Measurements from ENCODE around the gene METRNL.
A peak's percentile ranks its signal among the peaks of the same experiment; 100 is the strongest.
"Not testable (repeated sequence)": the region's sequence is repeated elsewhere in the genome, so short reads cannot be mapped to it uniquely, and the experiment has no call there.

The METRNL gene

GRCh38 chr17:83062818-83063671 is 16.4 kb upstream of the METRNL start:
- Histone ChIP-seq H3K27ac (ENCODE audit: insufficient read depth in 1 of 2, low read depth in 1 of 2, low read length in 2 of 2, poor library complexity in 1 of 2, severe bottlenecking in 2 of 2) (no peak overlapping the region), H3K27me3 (replicated peaks in 2 of 5; ENCODE audit: control insufficient read depth in 4 of 5, insufficient read depth in 5 of 5, low read length in 4 of 5) (no peaks in the 10 kb centered on the region), H3K36me3 (ENCODE audit: control insufficient read depth in 4 of 4, insufficient read depth in 4 of 4, low read length in 3 of 4) (no peaks in the 10 kb centered on the region), H3K9me3 (ENCODE audit: control extremely low read depth in 1 of 5, control insufficient read depth in 4 of 5, insufficient read depth in 2 of 5, low read depth in 1 of 5, low read length in 4 of 5) (no peaks in the 10 kb centered on the region), H3K4me3 (ENCODE audit: control insufficient read depth in 1 of 7, extremely low read depth in 1 of 7, insufficient read depth in 4 of 7, low read depth in 2 of 7, low read length in 6 of 7) (peak overlapping the region in 1 of 7 experiments; percentile 8), H3K4me1 (ENCODE audit: control extremely low read depth in 1 of 4, control insufficient read depth in 4 of 4, insufficient read depth in 4 of 4, low read length in 3 of 4) (peaks cover 0 to 28% (median 21%) of the 10 kb centered on the region in 4 experiments)
- 78% methylated on average over 24 of the region's 30 CpGs for WGBS (ENCODE audit: insufficient coverage)
- POLR2A ChIA-PET: interaction anchor here (0.7 kb wide), 1 partner anchor 16 kb away, joined by 3 read pairs; the partner anchor contains the start of gene METRNL
- CTCF ChIA-PET: interaction anchor here (0.8 to 1.8 kb wide), 4 partner anchors 9 to 186 kb away, joined by 3 to 5 read pairs (median 3); no protein-coding TSS in a partner anchor
- no peak for DNase-seq

- ChIA-PET CTCF (interaction anchor here (0.8 kb wide), 1 partner anchor 188 kb away, joined by 3 read pairs; no protein-coding TSS in a partner anchor), POLR2A (no interaction called here)
- no peaks in the 10 kb centered on the region for H3K9me3 ChIP-seq (ENCODE audit: control extremely low read depth in 1 of 5, control insufficient read depth in 4 of 5, insufficient read depth in 2 of 5, low read depth in 1 of 5, low read length in 4 of 5)
- H3K27me3 ChIP-seq (replicated peaks in 2 of 5; ENCODE audit: control insufficient read depth in 4 of 5, insufficient read depth in 5 of 5, low read length in 4 of 5): no peaks in the 10 kb centered on the region
- H3K4me3 ChIP-seq (ENCODE audit: control insufficient read depth in 1 of 7, extremely low read depth in 1 of 7, insufficient read depth in 4 of 7, low read depth in 2 of 7, low read length in 6 of 7): no peak overlapping the region
- DNase-seq: no peak
- 97% methylated on average over 13 of the region's 18 CpGs for WGBS (ENCODE audit: insufficient coverage)
- H3K4me1 ChIP-seq (ENCODE audit: control extremely low read depth in 1 of 4, control insufficient read depth in 4 of 4, insufficient read depth in 4 of 4, low read length in 3 of 4): peaks cover 0 to 33% (median 27%) of the 10 kb centered on the region in 4 experiments
- H3K27ac ChIP-seq (ENCODE audit: insufficient read depth in 1 of 2, low read depth in 1 of 2, low read length in 2 of 2, poor library complexity in 1 of 2, severe bottlenecking in 2 of 2): no peak overlapping the region
- H3K36me3 ChIP-seq (ENCODE audit: control insufficient read depth in 4 of 4, insufficient read depth in 4 of 4, low read length in 3 of 4): no peaks in the 10 kb centered on the region
Measured at GRCh38 chr17:83064021-83064731, 15.2 kb upstream of the METRNL start.

GRCh38 chr17:83064732-83065659 is 14.4 kb upstream of the METRNL start:
- H3K4me1 ChIP-seq (ENCODE audit: control extremely low read depth in 1 of 4, control insufficient read depth in 4 of 4, insufficient read depth in 4 of 4, low read length in 3 of 4): peaks cover 0 to 42% (median 35%) of the 10 kb centered on the region in 4 experiments
- WGBS (ENCODE audit: insufficient coverage): 91% methylated on average over 37 of the region's 37 CpGs
- H3K27me3 ChIP-seq (replicated peaks in 2 of 5; ENCODE audit: control insufficient read depth in 4 of 5, insufficient read depth in 5 of 5, low read length in 4 of 5): no peaks in the 10 kb centered on the region
- ChIA-PET POLR2A (interaction anchor here (1.3 kb wide), 1 partner anchor 15 kb away, joined by 3 read pairs; the partner anchor contains the start of gene METRNL), CTCF (no interaction called here)
- H3K4me3 ChIP-seq (ENCODE audit: control insufficient read depth in 1 of 7, extremely low read depth in 1 of 7, insufficient read depth in 4 of 7, low read depth in 2 of 7, low read length in 6 of 7): no peak overlapping the region
- H3K27ac ChIP-seq (ENCODE audit: insufficient read depth in 1 of 2, low read depth in 1 of 2, low read length in 2 of 2, poor library complexity in 1 of 2, severe bottlenecking in 2 of 2): no peak overlapping the region
- no peaks in the 10 kb centered on the region for H3K36me3 ChIP-seq (ENCODE audit: control insufficient read depth in 4 of 4, insufficient read depth in 4 of 4, low read length in 3 of 4)
- no peak for DNase-seq
- H3K9me3 ChIP-seq (ENCODE audit: control extremely low read depth in 1 of 5, control insufficient read depth in 4 of 5, insufficient read depth in 2 of 5, low read depth in 1 of 5, low read length in 4 of 5): no peaks in the 10 kb centered on the region

GRCh38 chr17:83065660-83066542 is 13.5 kb upstream of the METRNL start:
- ChIA-PET CTCF (no interaction called here), POLR2A (interaction anchor here (1.3 kb wide), 1 partner anchor 14 kb away, joined by 3 read pairs; the partner anchor contains the start of gene METRNL)
- Histone ChIP-seq H3K4me3 (ENCODE audit: control insufficient read depth in 1 of 7, extremely low read depth in 1 of 7, insufficient read depth in 4 of 7, low read depth in 2 of 7, low read length in 6 of 7) (no peak overlapping the region), H3K27me3 (replicated peaks in 2 of 5; ENCODE audit: control insufficient read depth in 4 of 5, insufficient read depth in 5 of 5, low read length in 4 of 5) (no peaks in the 10 kb centered on the region), H3K36me3 (ENCODE audit: control insufficient read depth in 4 of 4, insufficient read depth in 4 of 4, low read length in 3 of 4) (no peaks in the 10 kb centered on the region), H3K27ac (ENCODE audit: insufficient read depth in 1 of 2, low read depth in 1 of 2, low read length in 2 of 2, poor library complexity in 1 of 2, severe bottlenecking in 2 of 2) (no peak overlapping the region), H3K4me1 (ENCODE audit: control extremely low read depth in 1 of 4, control insufficient read depth in 4 of 4, insufficient read depth in 4 of 4, low read length in 3 of 4) (peaks cover 0 to 48% (median 44%) of the 10 kb centered on the region in 4 experiments), H3K9me3 (ENCODE audit: control extremely low read depth in 1 of 5, control insufficient read depth in 4 of 5, insufficient read depth in 2 of 5, low read depth in 1 of 5, low read length in 4 of 5) (no peaks in the 10 kb centered on the region)
- 95% methylated on average over 36 of the region's 39 CpGs for WGBS (ENCODE audit: insufficient coverage)
- DNase-seq: no peak

GRCh38 chr17:83066543-83066890 is 12.9 kb upstream of the METRNL start:
- POLR2A ChIA-PET: interaction anchor here (1.3 kb wide), 1 partner anchor 13 kb away, joined by 3 read pairs; the partner anchor contains the start of gene METRNL
- DNase-seq; H3K27ac ChIP-seq (ENCODE audit: insufficient read depth in 1 of 2, low read depth in 1 of 2, low read length in 2 of 2, poor library complexity in 1 of 2, severe bottlenecking in 2 of 2); H3K27me3 ChIP-seq (replicated peaks in 2 of 5; ENCODE audit: control insufficient read depth in 4 of 5, insufficient read depth in 5 of 5, low read length in 4 of 5); CTCF ChIA-PET; H3K4me3 ChIP-seq (ENCODE audit: control insufficient read depth in 1 of 7, extremely low read depth in 1 of 7, insufficient read depth in 4 of 7, low read depth in 2 of 7, low read length in 6 of 7); H3K9me3 ChIP-seq (ENCODE audit: control extremely low read depth in 1 of 5, control insufficient read depth in 4 of 5, insufficient read depth in 2 of 5, low read depth in 1 of 5, low read length in 4 of 5); H3K36me3 ChIP-seq (ENCODE audit: control insufficient read depth in 4 of 4, insufficient read depth in 4 of 4, low read length in 3 of 4): not testable (repeated sequence)
- H3K4me1 ChIP-seq (ENCODE audit: control extremely low read depth in 1 of 4, control insufficient read depth in 4 of 4, insufficient read depth in 4 of 4, low read length in 3 of 4): peaks cover 0 to 55% (median 50%) of the 10 kb centered on the region in 4 experiments
- WGBS (ENCODE audit: insufficient coverage): 90% methylated on average over 10 of the region's 19 CpGs

GRCh38 chr17:83067071-83067717 is 12.2 kb upstream of the METRNL start:
- ChIA-PET CTCF (no interaction called here), POLR2A (no interaction called here)
- H3K4me3 ChIP-seq (ENCODE audit: control insufficient read depth in 1 of 7, extremely low read depth in 1 of 7, insufficient read depth in 4 of 7, low read depth in 2 of 7, low read length in 6 of 7): no peak overlapping the region
- H3K27me3 ChIP-seq (replicated peaks in 2 of 5; ENCODE audit: control insufficient read depth in 4 of 5, insufficient read depth in 5 of 5, low read length in 4 of 5): no peaks in the 10 kb centered on the region
- H3K27ac ChIP-seq (ENCODE audit: insufficient read depth in 1 of 2, low read depth in 1 of 2, low read length in 2 of 2, poor library complexity in 1 of 2, severe bottlenecking in 2 of 2): no peak overlapping the region
- no peaks in the 10 kb centered on the region for H3K36me3 ChIP-seq (ENCODE audit: control insufficient read depth in 4 of 4, insufficient read depth in 4 of 4, low read length in 3 of 4)
- WGBS (ENCODE audit: insufficient coverage): 96% methylated on average over 27 of the region's 29 CpGs
- peaks cover 0 to 56% (median 51%) of the 10 kb centered on the region in 4 experiments for H3K4me1 ChIP-seq (ENCODE audit: control extremely low read depth in 1 of 4, control insufficient read depth in 4 of 4, insufficient read depth in 4 of 4, low read length in 3 of 4)
- no peak for DNase-seq
- H3K9me3 ChIP-seq (ENCODE audit: control extremely low read depth in 1 of 5, control insufficient read depth in 4 of 5, insufficient read depth in 2 of 5, low read depth in 1 of 5, low read length in 4 of 5): no peaks in the 10 kb centered on the region

Measured in common myeloid progenitor, CD34-positive (primary cell).